NCI-H1436 (cell line): ENCODE data around the gene GFI1B.
"Not testable (repeated sequence)": the region's sequence is repeated elsewhere in the genome, so short reads cannot be mapped to it uniquely, and the experiment has no call there.

ENCODE experiments used
- DNase-seq: peaks from one replicate; lab custom pipeline; 2025; lab: John Stamatoyannopoulos, UW

GFI1B gene

DNA sequence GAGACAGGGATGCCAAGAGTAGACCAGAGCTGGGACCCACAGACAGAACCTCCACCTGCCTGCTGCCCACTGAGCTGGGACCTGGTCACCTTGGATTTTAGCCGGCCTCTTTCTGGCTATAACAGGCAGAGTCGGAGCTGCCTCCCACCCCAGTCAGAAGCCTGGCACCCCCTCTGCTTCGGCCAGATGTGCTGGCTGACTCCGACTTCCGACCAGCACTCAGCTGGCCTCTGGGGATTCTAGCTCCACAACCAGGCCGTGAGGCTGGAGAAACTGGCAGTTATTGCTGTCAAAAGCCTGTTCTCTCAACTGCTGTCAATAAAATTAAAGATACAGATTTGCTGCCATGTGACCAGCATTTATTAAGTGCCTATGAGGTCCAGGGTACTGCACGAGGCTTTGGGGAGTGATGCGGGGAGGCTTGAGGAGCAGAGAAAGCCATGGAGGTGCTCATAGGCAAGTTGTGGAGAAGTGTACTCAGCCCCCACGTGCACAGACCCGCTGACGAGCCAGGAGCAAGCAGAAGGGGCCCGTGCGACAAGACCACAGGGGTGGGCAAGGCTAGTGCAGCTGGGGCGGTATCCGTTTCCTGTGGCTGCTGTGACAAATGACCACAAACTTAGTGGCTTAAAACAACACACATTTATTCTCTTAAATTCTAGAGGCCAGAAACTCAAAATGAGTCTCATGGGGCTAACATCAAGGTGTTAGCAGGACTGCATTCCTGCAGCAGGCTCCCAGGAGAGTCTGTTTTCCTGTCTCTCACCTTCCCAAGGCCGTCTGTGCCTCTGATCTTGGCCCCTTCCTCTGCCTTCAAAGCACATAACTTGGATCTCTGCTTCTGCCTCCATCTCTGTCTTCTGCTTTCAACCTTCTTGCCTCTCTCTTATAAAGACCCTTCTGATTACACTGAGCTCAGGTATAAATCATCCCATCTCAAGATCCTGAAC lies 13.1 kb downstream of the GFI1B start:
- DNase-seq: no peak

DNA sequence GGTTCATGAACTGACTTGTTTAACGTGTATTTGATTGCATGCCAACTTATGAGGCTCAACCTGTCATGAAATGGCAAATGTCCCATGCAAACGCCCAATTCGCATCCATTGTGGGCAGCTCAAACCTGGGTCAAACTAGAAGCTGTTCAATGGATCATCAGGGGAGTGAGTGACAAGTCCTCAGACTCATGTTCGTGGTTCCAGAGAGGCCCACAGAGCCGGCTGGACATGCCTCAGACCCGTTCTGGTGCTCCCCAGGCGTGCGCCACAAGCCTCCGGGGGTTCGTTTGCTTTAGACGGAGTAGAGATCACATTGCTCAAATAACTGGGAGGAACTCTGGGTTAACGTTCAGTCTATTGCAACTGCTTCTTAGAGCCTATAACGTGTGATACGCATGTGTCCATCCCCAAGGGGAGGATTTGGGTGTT lies 15.0 kb downstream of the GFI1B start:
- DNase-seq: no peak

DNA sequence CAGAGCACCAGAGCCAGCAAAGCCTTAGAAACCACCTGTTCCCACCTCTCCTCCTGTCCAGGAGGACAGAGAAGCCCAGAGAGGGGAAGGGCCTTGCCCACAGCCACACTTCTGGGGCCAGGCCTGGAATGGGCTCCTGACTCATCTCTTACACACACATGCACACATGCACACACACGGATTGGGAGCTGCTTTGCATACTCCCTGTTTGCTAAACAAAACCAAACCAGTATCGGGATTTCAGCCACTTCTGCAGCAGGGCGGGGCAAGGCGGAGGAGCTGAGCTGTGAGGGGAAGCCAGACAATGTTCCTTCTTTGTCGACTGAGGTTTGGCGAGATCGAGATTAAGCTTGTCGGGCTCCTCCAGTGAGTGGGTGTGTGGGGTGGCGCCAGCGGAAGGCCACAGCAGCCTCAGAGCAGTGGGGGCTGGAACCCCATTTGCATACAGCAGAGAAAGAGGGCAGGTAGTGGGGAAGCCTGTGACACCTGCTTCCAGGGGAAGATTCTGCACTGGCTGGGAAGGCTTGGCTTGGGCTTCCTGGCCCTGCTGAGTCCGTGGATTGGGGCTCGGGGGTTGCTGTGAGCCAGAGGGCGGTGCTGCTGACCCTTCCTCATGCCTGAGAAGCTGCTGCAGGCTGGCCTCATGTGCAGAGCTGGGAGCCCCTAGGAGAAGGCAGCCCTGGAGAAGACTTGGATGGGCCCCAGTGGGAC lies 16.1 kb downstream of the GFI1B start:
- DNase-seq: no peak

DNA sequence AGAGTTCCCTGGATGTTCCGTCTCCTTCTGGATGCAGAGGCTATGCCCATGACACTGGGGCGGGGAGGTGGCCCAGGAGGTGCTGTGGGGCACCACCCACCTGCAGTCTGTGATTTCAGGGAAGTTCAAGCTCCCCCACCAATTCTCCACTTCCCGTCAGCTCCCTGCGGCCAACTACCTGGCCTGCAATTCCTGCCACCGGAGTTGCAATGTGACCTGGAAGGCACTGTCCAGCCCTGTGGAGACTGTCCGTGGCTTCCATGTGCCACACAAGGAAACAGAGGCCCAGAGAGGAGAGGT lies 16.6 kb downstream of the GFI1B start:
- no peak for DNase-seq

DNA sequence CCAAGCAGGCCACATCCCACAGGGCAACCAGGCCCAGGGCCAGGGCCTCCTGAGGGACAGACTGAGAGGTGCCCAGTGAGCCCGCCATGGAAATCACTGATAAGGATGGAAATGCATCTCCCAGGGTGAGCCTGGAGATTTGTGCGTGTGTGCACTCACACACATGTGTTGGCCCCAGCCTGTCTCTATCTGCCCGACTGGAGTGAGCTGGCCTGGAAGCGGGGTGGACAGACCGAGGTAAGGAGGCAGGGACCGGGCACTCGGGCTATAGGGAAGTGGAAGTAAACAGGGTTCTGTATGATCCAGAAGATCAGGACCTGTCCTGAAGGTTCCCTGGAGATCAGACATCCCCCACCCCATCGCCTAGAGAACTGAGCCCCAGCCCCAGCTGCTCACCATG lies 17.4 kb downstream of the GFI1B start:
- no peak for DNase-seq

- DNase-seq: no peak
These were observed 18.0 kb downstream of the GFI1B start for GRCh38 chr9:132996526-132996925.

GRCh38 chr9:132997591-132997990 lies 19.1 kb downstream of the GFI1B start:
- no peak for DNase-seq

DNA sequence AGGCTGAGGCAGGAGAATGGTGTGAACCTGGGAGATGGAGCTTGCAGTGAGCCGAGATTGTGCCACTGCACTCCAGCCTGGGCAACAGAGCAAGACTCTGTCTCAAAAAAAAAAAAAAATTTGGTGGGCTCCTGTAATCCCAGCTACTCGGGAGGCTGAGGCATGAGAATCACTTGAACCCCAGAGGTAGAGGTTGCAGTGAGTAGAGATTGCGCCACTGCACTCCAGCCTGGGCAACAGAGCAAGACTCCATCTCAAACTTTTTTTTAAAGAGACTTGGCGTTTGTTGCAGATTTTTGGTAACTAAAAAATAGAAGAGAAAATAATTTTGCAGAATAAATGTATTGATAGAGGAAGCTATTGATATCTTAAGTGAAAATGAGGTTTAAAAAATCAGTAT lies 19.7 kb downstream of the GFI1B start:
- DNase-seq: not testable (repeated sequence)

GRCh38 chr9:132998831-132999635 lies 20.5 kb downstream of the GFI1B start:
- DNase-seq: no peak

- no peak for DNase-seq
These were observed 23.9 kb downstream of the GFI1B start for GRCh38 chr9:133002147-133003070.

- no peak for DNase-seq
These were observed 24.6 kb downstream of the GFI1B start for GRCh38 chr9:133003071-133003461.

GRCh38 chr9:133003671-133004090 lies 25.2 kb downstream of the GFI1B start:
- DNase-seq: no peak

GRCh38 chr9:133004091-133004998 lies 25.9 kb downstream of the GFI1B start:
- no peak for DNase-seq

GRCh38 chr9:133004999-133005760 lies 26.7 kb downstream of the GFI1B start:
- DNase-seq: no peak

DNA sequence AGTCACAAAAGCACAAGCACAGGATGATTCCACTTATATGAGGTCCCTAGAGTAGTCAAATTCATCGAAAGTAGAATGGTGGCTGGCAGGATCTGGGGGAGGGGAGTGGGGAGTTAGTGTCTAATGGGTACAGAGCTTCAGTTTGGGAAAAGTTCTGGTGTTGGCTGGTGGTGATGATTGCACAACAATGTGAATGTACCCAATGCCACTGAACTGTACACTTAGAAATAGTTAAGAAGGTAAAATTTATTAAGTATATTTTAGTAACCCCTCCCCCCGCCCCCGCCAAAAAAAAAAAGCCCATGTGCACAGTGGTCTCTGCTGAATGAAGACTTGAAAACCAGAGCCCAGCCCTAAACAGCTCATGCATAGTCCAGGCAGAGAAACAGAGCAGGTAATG lies 27.5 kb downstream of the GFI1B start:
- DNase-seq: no peak

- DNase-seq: no peak
These were observed 28.3 kb downstream of the GFI1B start for GRCh38 chr9:133006731-133007352.

DNA sequence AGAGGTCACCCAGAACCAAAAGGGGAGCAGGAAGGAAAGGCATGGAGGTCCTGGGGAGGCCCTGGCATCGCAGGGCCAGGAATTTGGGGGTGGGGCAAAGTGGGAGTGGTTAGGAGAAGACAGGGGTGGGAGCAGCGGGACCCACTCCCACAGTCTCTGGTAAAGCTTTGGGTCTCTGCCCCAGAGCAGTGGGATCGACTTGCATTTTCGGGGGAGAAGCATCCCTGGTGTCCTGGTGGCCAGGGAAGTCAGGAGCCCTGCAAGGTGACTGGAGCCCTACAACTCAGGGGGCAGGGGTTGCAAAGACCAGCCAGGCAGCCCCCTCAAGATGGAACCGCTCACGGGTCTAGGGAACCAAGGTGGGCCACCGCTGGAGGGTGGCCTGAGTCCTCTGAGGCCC lies 29.9 kb downstream of the GFI1B start:
- DNase-seq: no peak

GRCh38 chr9:133008824-133009223 lies 30.3 kb downstream of the GFI1B start:
- no peak for DNase-seq

DNA sequence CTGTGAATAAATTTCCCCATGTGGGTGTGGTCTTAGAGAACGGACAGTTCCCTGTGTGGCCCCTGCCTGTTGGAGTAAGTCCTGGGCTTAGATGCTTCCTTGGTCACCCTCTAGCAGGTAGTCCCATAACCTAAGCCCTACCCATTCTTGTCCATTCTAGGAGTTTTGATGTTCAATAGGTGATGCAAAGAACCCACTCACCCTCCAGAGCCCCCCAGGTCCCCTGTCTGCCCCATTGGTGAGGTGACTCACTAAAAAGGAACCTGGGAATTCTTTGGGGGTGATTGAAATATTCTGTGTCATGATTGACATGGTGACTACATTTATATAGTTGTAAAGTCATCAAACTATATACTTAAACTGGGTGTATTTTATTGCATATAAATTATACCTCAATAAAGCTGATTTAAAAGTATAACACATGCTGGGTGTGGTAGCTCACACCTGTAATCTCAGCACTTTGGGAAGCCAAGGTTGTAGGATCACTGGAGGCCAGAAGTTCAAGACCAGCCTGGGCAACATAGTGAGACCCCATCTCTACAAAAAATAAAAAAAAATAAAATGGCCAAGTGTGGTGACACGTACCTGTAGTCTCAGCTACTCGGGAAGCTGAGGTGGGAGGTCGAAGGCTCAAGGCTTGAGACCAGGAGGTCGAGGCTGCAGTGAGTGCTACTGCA lies 31.6 kb downstream of the GFI1B start:
- no peak for DNase-seq
